Subcutaneous abdominal adipose tissue (tissue), 5 donors: ENCODE data around the gene SPEN.
"Not testable (repeated sequence)": the region's sequence is repeated elsewhere in the genome, so short reads cannot be mapped to it uniquely, and the experiment has no call there.

ENCODE experiments used
- H3K27ac ChIP-seq: one replicate; pipeline ENCODE4 v1.7.0; 2013; ENCODE audit warnings: low read depth, mild to moderate bottlenecking, inconsistent platforms, low read length, moderate library complexity
- H3K27me3 ChIP-seq, 5 donors: one replicate each; pipeline ENCODE4 v1.7.0; 2013; ENCODE audit warnings: low read length in 5 of 5, inconsistent platforms in 1 of 5; ENCODE audit not compliant: control insufficient read depth in 5 of 5, insufficient read depth in 4 of 5
- H3K36me3 ChIP-seq, 5 donors: one replicate each; pipeline ENCODE4 v1.7.0; 2013; ENCODE audit warnings: low read length in 5 of 5; ENCODE audit not compliant: control insufficient read depth in 5 of 5, insufficient read depth in 5 of 5
- H3K4me1 ChIP-seq, 5 donors: one replicate each; pipeline ENCODE4 v1.7.0; 2013; ENCODE audit warnings: low read length in 5 of 5, mild to moderate bottlenecking in 3 of 5, moderate library complexity in 1 of 5; ENCODE audit not compliant: control insufficient read depth in 5 of 5, insufficient read depth in 5 of 5
- H3K4me3 ChIP-seq, 5 donors: one replicate each; pipeline ENCODE4 v1.7.0; 2013; ENCODE audit warnings: low read length in 5 of 5, low read depth in 1 of 5
- H3K9ac ChIP-seq, 5 donors: one replicate each; pipeline ENCODE4 v1.7.0; 2013; ENCODE audit warnings: low read length in 5 of 5, mild to moderate bottlenecking in 4 of 5, moderate library complexity in 3 of 5
- H3K9me3 ChIP-seq, 5 donors: one replicate each; pipeline ENCODE4 v1.7.0; 2013; ENCODE audit warnings: low read length in 5 of 5; ENCODE audit not compliant: control insufficient read depth in 5 of 5
- donor health status: healthy.
- donor health status: healthy.
- donor health status: healthy.
- donor health status: healthy.
- donor health status: healthy.

SPEN gene

GRCh38 chr1:15838721-15839120, 8.8 kb upstream of the SPEN start:
- H3K4me3 ChIP-seq, result no peak overlapping the region
- no peak overlapping the region for H3K27ac ChIP-seq
- H3K9ac ChIP-seq, result no peak overlapping the region
- H3K36me3 ChIP-seq, result no peaks in the 10 kb centered on the region
- H3K9me3 ChIP-seq, result no peaks in the 10 kb centered on the region
- H3K27me3 ChIP-seq, result peaks cover 0 to 6% (median 0%) of the 10 kb centered on the region in 5 donors
- H3K4me1 ChIP-seq, result peaks cover 12 to 32% (median 18%) of the 10 kb centered on the region in 5 donors

- Histone ChIP-seq H3K27ac (no peak overlapping the region), H3K9me3 (no peaks in the 10 kb centered on the region), H3K36me3 (no peaks in the 10 kb centered on the region), H3K4me3 (no peak overlapping the region), H3K4me1 (peaks cover 2 to 21% (median 15%) of the 10 kb centered on the region in 5 donors), H3K27me3 (no peaks in the 10 kb centered on the region), H3K9ac (no peak overlapping the region)
Observed at GRCh38 chr1:15843826-15844572, 3.5 kb upstream of the SPEN start.

GRCh38 chr1:15846056-15846455, 1.5 kb upstream of the SPEN start:
- H3K36me3 ChIP-seq, H3K27ac ChIP-seq, H3K27me3 ChIP-seq, H3K9me3 ChIP-seq, H3K9ac ChIP-seq: not testable (repeated sequence)
- peaks cover 2 to 37% (median 33%) of the 10 kb centered on the region in 5 donors for H3K4me1 ChIP-seq
- peak overlapping the region in 1 of 5 donors; percentile 4 for H3K4me3 ChIP-seq

- Histone ChIP-seq H3K27me3 (no peaks in the 10 kb centered on the region), H3K36me3 (no peaks in the 10 kb centered on the region), H3K27ac (peak overlapping the region; percentile 95), H3K9me3 (no peaks in the 10 kb centered on the region), H3K4me3 (peak overlapping the region in 4 of 5 donors; percentile 83 to 98 (median 90)), H3K4me1 (peaks cover 2 to 50% (median 46%) of the 10 kb centered on the region in 5 donors), H3K9ac (peak overlapping the region in 4 of 5 donors; percentile 73 to 95 (median 83))
Observed at GRCh38 chr1:15847893-15848142, 311 bp downstream of the SPEN start.

- H3K36me3 ChIP-seq, result no peaks in the 10 kb centered on the region
- peak overlapping the region; percentile 95 for H3K27ac ChIP-seq
- H3K9ac ChIP-seq, result peak overlapping the region; percentile 78 to 97 (median 90)
- H3K4me3 ChIP-seq, result peak overlapping the region; percentile 83 to 98 (median 95)
- no peaks in the 10 kb centered on the region for H3K27me3 ChIP-seq
- peaks cover 2 to 51% (median 47%) of the 10 kb centered on the region in 5 donors for H3K4me1 ChIP-seq
- no peaks in the 10 kb centered on the region for H3K9me3 ChIP-seq
Observed at GRCh38 chr1:15848143-15848928, 829 bp downstream of the SPEN start.

- peaks cover 2 to 50% (median 47%) of the 10 kb centered on the region in 5 donors for H3K4me1 ChIP-seq
- peak overlapping the region; percentile 95 for H3K27ac ChIP-seq
- H3K9ac ChIP-seq, result peak overlapping the region; percentile 78 to 97 (median 90)
- no peaks in the 10 kb centered on the region for H3K27me3 ChIP-seq
- H3K9me3 ChIP-seq, result no peaks in the 10 kb centered on the region
- H3K4me3 ChIP-seq, result peak overlapping the region; percentile 83 to 98 (median 95)
- H3K36me3 ChIP-seq, result no peaks in the 10 kb centered on the region
Observed at GRCh38 chr1:15848929-15849774, 1.6 kb downstream of the SPEN start.

GRCh38 chr1:15849775-15850324, 2.3 kb downstream of the SPEN start:
- no peaks in the 10 kb centered on the region for H3K36me3 ChIP-seq
- no peaks in the 10 kb centered on the region for H3K27me3 ChIP-seq
- H3K9ac ChIP-seq, result peak overlapping the region; percentile 78 to 97 (median 90)
- peaks cover 2 to 48% (median 46%) of the 10 kb centered on the region in 5 donors for H3K4me1 ChIP-seq
- H3K9me3 ChIP-seq, result no peaks in the 10 kb centered on the region
- H3K4me3 ChIP-seq, result peak overlapping the region; percentile 83 to 98 (median 95)
- H3K27ac ChIP-seq, result peak overlapping the region; percentile 95

GRCh38 chr1:15850471-15851001, 3.0 kb downstream of the SPEN start:
- H3K27ac ChIP-seq, result peak overlapping the region; percentile 95
- H3K36me3 ChIP-seq, result no peaks in the 10 kb centered on the region
- H3K4me1 ChIP-seq, result peaks cover 2 to 47% (median 42%) of the 10 kb centered on the region in 5 donors
- no peaks in the 10 kb centered on the region for H3K27me3 ChIP-seq
- H3K9me3 ChIP-seq, result no peaks in the 10 kb centered on the region
- peak overlapping the region; percentile 40 to 98 (median 85) for H3K4me3 ChIP-seq
- peak overlapping the region in 3 of 5 donors; percentile 79 to 97 (median 95) for H3K9ac ChIP-seq

GRCh38 chr1:15851210-15852035, 3.9 kb downstream of the SPEN start:
- H3K27ac ChIP-seq, result peak overlapping the region; percentile 95
- peak overlapping the region in 2 of 5 donors; percentile 40 to 97 for H3K9ac ChIP-seq
- H3K4me1 ChIP-seq, result peaks cover 2 to 41% (median 39%) of the 10 kb centered on the region in 5 donors
- no peaks in the 10 kb centered on the region for H3K36me3 ChIP-seq
- H3K9me3 ChIP-seq, result no peaks in the 10 kb centered on the region
- H3K27me3 ChIP-seq, result no peaks in the 10 kb centered on the region
- H3K4me3 ChIP-seq, result no peak overlapping the region
